ENCODE results near the gene CCDC102B. TPM values are rescaled to one million over a fixed set of nuclear protein-coding genes. Genes with fewer than 3 reads are reported as not detected.
A peak's percentile ranks its signal among the peaks of the same experiment; 100 is the strongest.

CCDC102B gene
- total RNA-seq, 1 experiment from 2014 or later = 2.1 TPM

DNA sequence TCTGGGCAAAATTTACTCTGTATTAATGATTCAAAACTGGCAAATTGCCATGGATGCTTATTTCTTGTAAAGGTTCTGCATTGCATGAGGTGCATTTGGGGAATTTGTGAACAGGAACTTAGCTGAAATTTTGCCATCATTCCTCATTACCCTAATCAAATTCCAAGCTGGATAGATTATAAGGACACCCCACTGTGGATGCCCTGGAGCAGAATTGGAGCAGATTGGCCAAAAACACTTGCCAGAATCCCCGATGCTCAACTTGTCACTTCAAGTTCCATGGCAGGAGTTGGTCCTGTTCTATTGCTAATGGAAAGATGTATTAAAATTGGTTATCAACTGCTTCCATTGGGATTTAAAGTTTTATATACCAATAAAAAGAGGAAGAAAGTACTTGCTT, 237.9 kb downstream of the CCDC102B start:
- TF ChIP-seq, protein P1, sequence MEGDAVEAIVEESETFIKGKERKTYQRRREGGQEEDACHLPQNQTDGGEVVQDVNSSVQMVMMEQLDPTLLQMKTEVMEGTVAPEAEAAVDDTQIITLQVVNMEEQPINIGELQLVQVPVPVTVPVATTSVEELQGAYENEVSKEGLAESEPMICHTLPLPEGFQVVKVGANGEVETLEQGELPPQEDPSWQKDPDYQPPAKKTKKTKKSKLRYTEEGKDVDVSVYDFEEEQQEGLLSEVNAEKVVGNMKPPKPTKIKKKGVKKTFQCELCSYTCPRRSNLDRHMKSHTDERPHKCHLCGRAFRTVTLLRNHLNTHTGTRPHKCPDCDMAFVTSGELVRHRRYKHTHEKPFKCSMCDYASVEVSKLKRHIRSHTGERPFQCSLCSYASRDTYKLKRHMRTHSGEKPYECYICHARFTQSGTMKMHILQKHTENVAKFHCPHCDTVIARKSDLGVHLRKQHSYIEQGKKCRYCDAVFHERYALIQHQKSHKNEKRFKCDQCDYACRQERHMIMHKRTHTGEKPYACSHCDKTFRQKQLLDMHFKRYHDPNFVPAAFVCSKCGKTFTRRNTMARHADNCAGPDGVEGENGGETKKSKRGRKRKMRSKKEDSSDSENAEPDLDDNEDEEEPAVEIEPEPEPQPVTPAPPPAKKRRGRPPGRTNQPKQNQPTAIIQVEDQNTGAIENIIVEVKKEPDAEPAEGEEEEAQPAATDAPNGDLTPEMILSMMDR (IDR thresholded peaks at IDR 0.05; ENCODE audit: unreplicated experiment) = no peak
- no peak overlapping the region for H3K27ac Mint-ChIP-seq (ENCODE audit: unreplicated experiment)
- H3K9me3 Mint-ChIP-seq (ENCODE audit: low read depth, unreplicated experiment) = no peaks in the 10 kb centered on the region
- H3K36me3 Mint-ChIP-seq (ENCODE audit: insufficient read depth, unreplicated experiment) = no peaks in the 10 kb centered on the region
- intact Hi-C loops (cut with micrococcal nuclease; ENCODE audit: unreplicated experiment) = no loop called here
- no TSS peak for BruUV-seq (replicated peaks)
- no peaks in the 10 kb centered on the region for H3K27me3 Mint-ChIP-seq (ENCODE audit: unreplicated experiment)
- CTCF ChIA-PET = no interaction called here
- DNase-seq = no peak
- no peaks in the 10 kb centered on the region for H3K4me1 Mint-ChIP-seq (ENCODE audit: low read depth, unreplicated experiment)
- no peak overlapping the region for H3K4me3 Mint-ChIP-seq (ENCODE audit: low read depth, unreplicated experiment)

DNA sequence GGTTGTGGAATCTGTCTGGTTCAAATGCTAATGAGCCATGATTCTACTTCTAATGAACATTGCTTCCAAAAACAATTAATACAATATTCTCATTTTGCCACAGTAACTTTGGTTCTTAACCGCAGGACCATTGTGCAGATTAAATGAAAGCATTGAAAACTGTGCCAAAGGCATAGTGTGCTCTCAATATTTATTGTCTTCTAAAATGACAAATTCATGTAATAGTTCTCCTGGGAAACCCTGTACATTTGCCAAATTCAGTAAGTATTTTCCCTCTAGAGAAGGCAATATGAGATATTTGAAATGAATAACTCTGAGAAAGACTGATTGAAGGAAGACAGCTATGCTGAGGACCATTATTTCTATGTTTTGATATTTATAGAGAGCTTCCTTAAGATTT, 246.3 kb downstream of the CCDC102B start:
- intact Hi-C loops (cut with micrococcal nuclease; ENCODE audit: unreplicated experiment) = no loop called here
- Mint-ChIP-seq H3K27me3 (ENCODE audit: unreplicated experiment) (no peaks in the 10 kb centered on the region), H3K9me3 (ENCODE audit: low read depth, unreplicated experiment) (no peaks in the 10 kb centered on the region), H3K4me3 (ENCODE audit: low read depth, unreplicated experiment) (no peak overlapping the region), H3K36me3 (ENCODE audit: insufficient read depth, unreplicated experiment) (no peaks in the 10 kb centered on the region), H3K27ac (ENCODE audit: unreplicated experiment) (no peak overlapping the region), H3K4me1 (ENCODE audit: low read depth, unreplicated experiment) (no peaks in the 10 kb centered on the region)
- no TSS peak for BruUV-seq (replicated peaks)
- DNase-seq = no peak
- TF ChIP-seq, protein P1 (IDR thresholded peaks at IDR 0.05; ENCODE audit: unreplicated experiment) = no peak
- CTCF ChIA-PET = no interaction called here

DNA sequence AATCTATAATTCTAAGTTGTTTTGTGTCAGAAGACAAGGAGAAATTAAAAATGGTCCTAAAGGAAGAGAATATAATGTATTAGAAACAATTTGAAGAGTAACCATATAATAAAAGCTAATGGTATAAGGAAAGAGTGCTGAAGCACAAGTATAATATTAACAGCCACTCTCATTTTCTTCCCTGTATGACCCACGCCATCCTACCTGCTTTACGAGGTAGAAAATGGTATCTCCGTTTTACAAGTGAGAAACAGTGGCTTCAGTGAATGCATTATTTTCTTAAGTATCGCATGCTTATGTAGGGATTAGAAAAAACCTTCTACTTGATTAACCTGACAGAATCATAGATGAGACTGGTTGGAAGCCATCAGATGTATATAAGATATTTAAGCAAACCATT, 266.2 kb downstream of the CCDC102B start:
- TF ChIP-seq, protein P1 (IDR thresholded peaks at IDR 0.05; ENCODE audit: unreplicated experiment) = no peak
- no peak for DNase-seq
- Mint-ChIP-seq H3K27me3 (ENCODE audit: unreplicated experiment) (no peaks in the 10 kb centered on the region), H3K36me3 (ENCODE audit: insufficient read depth, unreplicated experiment) (no peaks in the 10 kb centered on the region), H3K4me3 (ENCODE audit: low read depth, unreplicated experiment) (no peak overlapping the region), H3K27ac (ENCODE audit: unreplicated experiment) (peak overlapping the region; percentile 15), H3K4me1 (ENCODE audit: low read depth, unreplicated experiment) (peaks cover 9% of the 10 kb centered on the region), H3K9me3 (ENCODE audit: low read depth, unreplicated experiment) (no peaks in the 10 kb centered on the region)
- CTCF ChIA-PET = interaction anchor here (0.6 to 1.1 kb wide), 3 partner anchors 23 to 1611 kb away, joined by 3 to 5 read pairs (median 4); no protein-coding TSS in a partner anchor
- intact Hi-C loops (cut with micrococcal nuclease; ENCODE audit: unreplicated experiment) = loop anchor here (5.0 to 10.0 kb wide), 2 partner anchors 59 to 117 kb away; no protein-coding TSS in a partner anchor
- no TSS peak for BruUV-seq (replicated peaks)

DNA sequence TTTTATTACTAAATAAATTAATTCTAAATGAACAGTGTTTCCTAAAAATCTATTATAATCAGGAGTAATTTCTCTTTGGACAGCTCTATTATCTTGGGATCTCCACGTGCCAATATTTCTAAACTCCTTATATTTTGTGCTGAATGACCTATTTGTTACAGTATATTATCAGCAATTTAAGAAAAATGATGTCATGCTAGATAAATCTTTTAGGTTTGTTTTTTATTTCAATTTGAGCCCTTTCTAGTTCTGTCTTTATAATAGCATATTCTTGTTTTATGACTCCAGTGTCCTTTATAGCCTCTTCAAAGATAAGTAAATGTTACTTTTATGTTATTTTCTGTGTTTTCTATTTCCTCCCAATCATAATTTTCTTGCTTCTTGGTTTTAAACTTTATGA, 269.2 kb downstream of the CCDC102B start:
- no TSS peak for BruUV-seq (replicated peaks)
- Mint-ChIP-seq H3K4me3 (ENCODE audit: low read depth, unreplicated experiment) (no peak overlapping the region), H3K27ac (ENCODE audit: unreplicated experiment) (no peak overlapping the region), H3K36me3 (ENCODE audit: insufficient read depth, unreplicated experiment) (no peaks in the 10 kb centered on the region), H3K9me3 (ENCODE audit: low read depth, unreplicated experiment) (no peaks in the 10 kb centered on the region), H3K4me1 (ENCODE audit: low read depth, unreplicated experiment) (peaks cover 9% of the 10 kb centered on the region), H3K27me3 (ENCODE audit: unreplicated experiment) (no peaks in the 10 kb centered on the region)
- CTCF ChIA-PET = no interaction called here
- intact Hi-C loops (cut with micrococcal nuclease; ENCODE audit: unreplicated experiment) = loop anchor here (10.0 kb wide), 1 partner anchor 62 kb away; no protein-coding TSS in a partner anchor
- TF ChIP-seq, protein P1 (IDR thresholded peaks at IDR 0.05; ENCODE audit: unreplicated experiment) = no peak
- no peak for DNase-seq

Data from Calu3 (cell line).